HG03520 (cell line): ENCODE data around the gene STIP1.

Experiments used
- ATAC-seq: cut with Tn5 transposase; IDR thresholded peaks from one replicate; pipeline ENCODE4 v1.9.1; 2021; ENCODE audit warnings: mild to moderate bottlenecking, moderate library complexity; ENCODE audit not compliant: unreplicated experiment

STIP1 gene

DNA sequence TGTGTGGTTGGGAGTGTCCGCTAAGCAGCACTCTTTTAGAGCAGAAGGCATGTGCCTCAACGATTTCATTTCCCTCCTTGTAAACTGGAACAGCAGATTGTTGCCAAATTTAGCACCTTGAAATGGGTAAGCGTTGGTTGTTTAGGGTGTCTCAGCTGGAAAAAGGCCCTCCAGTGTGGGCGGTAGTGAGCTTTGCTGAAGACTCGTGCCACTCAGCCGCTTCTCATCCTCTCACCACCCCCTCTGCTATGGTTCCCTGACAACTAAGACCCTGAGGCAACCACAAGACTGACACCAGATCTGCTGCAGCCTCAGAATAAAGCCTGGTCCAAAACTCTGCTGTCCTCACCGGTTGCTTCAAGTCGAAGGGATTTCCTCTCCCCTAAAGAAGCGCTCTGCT lies 10.7 kb downstream of the STIP1 start:
- no peak for ATAC-seq

DNA sequence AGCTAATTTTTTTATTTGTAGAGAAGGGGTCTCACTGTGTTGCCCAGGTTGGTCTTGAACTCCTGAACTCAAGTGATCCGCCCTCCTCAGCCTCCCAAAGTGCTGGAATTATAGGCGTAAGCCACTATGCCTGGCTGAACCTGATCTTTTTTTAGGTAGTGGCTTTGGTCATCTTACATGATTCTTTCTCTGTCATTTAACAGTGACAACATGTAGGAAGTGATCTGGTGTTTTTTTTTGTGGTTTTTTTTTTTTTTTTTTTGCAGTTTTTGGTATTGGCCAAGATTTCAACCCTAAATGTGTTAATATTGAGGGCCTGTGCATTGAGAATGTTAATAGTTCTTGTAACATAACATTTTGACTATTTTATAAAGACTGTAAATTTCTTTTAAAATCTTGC lies 12.5 kb downstream of the STIP1 start:
- ATAC-seq, result no peak

DNA sequence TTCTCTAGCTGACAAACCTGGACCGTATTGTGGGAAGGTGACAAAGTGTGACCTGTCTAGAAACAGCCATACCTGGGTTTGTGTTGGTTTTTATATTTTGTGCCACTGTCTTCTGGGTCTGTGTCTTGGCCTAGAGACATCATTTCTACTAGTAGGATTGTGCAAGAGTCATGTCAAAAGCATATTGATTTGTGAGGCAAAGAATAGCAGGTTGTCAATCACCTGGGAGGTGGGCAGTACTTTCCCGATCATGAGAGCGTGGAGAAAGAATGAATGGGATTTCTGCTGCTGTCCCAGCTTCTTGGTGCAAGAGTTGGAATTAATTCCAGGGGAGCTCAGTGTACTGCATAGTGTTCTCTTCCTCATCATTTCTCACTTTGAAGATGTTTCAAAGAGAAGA lies 15.6 kb downstream of the STIP1 start:
- no peak for ATAC-seq

DNA sequence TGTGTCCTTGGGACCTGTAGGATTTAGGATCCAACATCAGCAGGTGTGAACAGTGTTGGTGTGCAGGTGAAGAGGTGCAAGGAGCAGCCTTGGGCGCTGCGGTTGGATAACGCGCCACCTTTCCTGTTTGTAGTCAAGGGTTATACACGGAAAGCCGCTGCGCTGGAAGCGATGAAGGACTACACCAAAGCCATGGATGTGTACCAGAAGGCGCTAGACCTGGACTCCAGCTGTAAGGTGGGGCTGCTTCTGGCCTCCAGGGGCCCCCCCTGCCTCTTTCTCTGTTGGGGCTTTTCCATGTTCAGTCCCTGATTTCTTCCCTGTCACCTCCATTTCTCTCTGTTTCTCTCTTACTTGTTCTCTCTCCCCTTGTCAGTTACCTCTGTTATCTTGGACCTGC lies 17.0 kb downstream of the STIP1 start:
- no peak for ATAC-seq

DNA sequence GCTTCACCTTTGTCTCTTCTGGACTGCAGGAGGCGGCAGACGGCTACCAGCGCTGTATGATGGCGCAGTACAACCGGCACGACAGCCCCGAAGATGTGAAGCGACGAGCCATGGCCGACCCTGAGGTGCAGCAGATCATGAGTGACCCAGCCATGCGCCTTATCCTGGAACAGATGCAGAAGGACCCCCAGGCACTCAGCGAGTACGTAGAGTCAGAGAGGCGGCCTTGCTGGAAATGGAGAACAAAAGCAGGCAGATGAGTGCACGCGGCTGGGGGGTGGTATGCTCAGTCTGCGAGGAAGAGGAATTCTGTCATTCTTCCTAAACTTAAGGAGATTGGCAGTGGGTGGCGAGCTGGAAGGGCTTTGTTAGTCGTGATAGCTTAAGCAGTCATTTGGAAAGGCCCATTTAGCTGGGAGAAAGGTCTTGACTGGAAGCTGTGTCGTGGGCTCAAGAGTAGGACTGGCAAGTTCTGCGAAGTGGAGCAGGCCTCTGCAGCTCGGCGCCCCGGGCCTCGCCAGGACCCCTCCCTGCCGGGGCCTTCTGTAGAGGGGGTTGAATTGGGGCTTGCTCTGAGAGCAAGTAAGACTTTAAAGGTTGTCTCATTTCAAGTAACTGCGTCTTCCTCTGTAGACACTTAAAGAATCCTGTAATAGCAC lies 17.6 kb downstream of the STIP1 start:
- ATAC-seq, result no peak

DNA sequence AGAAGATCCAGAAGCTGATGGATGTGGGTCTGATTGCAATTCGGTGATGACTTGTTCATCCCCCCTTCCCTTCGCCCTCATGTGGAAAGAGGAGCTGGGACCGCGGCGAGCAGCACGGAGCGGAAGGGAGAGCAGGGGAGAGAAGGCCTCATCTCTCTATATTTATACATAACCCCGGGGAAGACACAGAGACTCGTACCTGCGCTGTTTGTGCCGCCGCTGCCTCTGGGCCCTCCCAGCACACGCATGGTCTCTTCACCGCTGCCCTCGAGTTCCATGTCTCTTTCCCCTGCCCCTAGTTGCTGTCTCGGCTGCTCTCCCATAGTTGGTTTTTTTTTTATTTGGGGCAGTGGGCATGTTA lies 18.1 kb downstream of the STIP1 start:
- ATAC-seq, result no peak

DNA sequence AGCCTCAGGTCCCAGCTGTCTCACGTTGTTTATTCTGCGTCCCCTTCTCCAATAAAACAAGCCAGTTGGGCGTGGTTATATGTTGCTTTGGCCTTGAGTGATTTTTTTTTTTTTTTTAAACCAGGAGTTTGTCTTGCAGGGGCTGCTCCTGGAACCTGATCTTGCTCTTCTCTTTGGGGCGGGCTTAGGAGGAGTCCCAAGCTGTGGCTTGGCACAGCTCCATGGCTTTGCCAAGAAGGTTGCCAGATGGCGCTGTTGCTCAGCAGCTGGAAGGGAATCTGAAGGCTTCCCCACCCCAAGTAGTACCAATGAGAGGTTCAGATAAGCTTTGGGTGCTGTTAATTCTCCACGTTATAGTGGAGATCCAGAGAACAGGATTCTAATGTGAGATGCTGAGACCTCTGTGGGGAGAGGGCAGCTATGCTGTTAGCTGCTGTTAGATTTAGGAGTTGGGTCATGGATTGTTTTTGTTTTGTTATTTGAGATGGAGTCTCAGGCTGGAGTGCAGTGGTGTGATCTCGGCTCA lies 18.6 kb downstream of the STIP1 start:
- ATAC-seq, result no peak

DNA sequence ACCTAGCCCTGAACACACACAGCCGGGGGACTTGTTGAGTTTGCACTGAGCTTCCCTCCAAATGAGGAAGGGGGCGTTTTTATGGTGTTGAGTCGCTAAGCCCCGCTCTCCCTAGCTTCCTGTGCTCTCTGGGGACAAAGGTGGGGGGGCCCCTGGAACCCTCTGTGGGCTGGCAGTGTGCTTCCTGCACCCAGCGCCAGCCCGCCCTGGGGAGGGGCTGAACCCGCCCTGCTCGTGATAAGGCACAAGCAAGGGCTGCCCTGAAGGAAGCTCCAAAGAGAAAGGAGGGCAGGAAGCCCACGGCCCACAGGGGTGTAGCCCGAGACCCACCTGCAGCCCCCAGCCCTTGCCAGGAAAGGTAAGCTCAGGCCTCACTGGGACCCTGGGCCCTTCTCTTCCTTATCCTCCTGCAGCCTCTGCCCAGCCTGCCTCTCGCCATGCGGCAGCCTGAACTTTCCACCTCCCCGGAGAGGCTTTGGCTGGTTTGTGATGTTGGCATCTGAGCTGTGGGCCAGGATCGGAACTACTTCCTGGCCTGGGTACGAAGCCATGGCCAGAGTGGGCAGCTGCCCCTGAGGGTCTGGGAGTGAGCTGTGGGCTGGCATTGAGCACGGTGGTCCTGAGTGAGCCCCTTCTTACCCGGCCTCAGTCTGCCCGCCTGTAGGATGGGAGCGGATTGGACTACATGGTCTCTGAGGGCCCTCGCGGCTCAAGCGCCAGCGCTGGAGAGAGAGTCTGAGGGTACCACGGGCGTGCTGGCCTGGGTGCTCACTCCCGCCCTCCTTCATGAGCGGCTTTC lies 20.7 kb downstream of the STIP1 start, which contains the start of gene FERMT3:
Gene FERMT3 (plus strand): TSS at position 265 of the 799 bp plus-strand sequence. CDS start 644 bp downstream, outside the sequence.
- ATAC-seq, result no peak

DNA sequence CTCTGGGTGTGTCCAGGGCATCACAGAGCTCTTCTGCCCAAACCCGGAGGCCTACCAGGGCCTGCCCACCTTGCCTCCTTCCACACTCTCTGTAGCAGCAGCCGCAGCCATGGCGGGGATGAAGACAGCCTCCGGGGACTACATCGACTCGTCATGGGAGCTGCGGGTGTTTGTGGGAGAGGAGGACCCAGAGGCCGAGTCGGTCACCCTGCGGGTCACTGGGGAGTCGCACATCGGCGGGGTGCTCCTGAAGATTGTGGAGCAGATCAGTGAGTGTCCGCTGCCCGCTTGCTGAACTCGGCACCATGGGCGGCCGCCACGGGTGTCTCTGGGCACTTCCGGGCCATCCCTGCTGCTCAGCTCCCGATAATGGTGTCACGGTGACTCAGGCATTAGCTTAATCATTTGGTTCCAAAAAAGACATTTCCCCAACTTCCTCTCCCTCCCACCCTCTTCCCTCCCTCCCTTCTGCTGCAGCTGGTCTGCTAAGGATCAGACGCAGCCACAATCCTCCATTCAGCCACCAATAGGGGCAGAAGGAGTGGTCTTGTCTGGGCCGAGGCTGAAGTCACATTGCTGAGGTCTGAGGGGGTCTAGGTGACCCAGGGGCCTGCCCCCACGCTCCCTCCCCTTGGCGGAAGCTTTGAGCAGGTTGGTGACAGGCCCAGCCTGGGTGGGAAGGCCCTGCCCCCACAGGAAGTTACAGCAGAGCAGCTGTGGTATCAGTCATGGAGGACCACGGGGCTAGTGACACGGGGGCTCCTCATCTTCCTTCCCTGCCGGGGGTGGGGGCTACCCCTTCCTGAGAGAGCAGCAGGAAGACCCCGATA lies 21.5 kb downstream of the STIP1 start:
- ATAC-seq, result peak; percentile 45

DNA sequence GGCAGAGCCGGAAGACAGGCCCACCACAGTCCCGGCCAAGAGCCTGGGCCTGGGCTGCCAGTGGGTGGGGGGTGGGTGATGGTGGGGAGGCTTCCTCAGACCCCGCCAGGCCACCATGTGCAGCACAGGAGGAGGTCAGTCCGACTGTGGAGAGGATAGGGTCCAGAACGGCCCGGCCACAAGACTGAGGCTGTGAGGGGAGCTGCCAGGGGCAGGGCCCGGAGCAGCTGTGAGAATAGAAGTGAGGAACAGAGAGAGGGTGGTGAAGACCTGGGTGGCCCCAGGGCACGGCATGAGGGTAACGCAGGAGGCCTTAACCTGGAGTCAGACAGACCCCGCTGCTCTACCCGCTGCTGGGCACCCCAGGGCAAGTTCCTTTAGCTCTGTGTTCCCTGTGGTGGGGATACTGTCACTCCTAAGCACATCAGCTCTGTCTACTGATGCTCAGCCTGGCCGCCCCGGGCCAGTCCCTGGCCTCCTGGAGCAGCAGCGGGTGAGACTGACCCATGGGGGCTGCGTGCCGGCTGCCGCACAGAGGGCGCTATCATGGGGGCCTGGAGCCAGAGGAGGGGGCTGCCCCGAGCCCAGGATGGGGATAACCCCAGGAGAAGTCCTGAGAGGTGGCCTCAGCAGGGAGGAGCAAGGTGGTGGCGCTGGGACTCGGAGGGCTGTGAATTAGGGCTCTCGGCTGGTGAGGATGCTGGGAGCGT lies 22.3 kb downstream of the STIP1 start:
- ATAC-seq, result no peak

DNA sequence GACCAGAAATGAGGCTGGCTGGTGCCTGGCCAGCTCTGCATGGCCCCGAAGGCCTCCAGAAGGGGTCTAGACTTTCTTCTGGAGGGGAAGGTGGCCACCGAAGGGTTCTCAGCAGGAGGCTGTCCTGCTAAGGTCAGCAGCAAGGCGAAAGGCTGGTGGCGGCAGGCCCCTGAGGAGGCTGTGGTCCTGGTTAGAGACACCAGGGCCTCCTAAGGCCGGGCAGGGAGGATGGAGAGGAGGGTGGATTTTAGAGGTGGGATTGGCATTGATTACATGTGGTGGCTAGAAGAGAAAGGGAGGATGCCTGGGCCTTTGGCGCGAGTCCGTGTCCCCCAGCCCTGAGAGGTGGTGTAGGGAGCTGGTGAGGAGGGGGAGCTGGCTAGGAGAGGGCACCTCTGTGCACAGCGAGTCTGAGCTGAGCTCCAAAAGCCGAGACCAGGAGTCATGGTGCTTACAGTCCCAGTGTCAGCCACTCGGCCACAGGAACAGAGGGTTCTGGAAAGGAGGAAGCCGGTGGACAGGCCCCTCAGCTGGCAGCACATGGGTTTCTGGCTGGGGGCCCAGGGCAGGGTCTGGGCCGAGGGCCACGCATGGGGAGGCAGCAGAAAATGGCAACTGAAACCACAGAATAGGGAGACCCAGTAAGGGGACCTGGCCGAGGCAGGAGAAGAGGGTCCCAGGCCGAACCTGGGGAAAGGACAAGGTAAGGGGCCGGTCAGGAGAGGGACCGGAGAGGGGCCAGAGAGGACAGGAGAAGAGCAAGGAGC lies 23.0 kb downstream of the STIP1 start:
- no peak for ATAC-seq

DNA sequence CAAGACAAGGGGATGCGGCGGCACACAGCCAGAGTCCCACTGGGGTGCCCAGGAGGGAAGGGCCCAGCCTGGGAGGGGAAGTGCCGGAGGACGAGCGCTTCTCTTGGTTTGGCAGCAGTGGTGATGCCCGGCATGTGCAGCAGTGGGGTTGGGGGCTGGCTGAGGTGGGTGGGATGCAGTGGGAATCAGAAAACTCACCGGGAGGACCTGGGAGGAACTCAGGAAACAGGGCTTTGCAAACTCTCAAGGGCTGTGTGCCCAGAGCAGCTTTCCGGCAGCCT lies 23.5 kb downstream of the STIP1 start:
- ATAC-seq, result no peak

DNA sequence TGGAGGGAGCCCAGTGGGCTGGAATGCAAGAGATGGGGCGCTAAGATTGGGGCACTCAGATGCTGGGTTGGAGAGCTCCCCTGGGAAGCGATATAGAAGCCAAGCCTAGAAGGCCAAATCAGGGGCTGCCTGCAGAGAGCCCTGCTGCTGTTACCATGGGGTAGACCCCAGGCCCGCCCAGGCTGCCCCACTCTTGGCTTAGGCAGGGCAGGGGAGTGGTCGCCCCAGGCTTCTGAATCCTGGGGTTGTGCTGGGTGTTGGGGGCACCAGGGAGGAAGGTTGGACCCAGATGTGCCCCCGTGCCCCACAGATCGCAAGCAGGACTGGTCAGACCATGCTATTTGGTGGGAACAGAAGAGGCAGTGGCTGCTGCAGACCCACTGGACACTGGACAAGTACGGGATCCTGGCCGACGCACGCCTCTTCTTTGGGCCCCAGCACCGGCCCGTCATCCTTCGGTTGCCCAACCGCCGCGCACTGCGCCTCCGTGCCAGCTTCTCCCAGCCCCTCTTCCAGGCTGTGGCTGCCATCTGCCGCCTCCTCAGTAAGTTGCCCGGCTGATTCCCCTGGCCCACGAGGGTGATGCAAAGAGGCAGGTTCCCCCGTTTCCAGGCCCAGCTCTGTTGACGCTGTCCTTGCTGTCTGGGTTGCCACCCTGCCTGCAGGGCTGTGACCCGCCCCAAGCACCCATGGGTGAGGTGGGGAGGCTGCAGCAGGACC lies 24.5 kb downstream of the STIP1 start:
- no peak for ATAC-seq

DNA sequence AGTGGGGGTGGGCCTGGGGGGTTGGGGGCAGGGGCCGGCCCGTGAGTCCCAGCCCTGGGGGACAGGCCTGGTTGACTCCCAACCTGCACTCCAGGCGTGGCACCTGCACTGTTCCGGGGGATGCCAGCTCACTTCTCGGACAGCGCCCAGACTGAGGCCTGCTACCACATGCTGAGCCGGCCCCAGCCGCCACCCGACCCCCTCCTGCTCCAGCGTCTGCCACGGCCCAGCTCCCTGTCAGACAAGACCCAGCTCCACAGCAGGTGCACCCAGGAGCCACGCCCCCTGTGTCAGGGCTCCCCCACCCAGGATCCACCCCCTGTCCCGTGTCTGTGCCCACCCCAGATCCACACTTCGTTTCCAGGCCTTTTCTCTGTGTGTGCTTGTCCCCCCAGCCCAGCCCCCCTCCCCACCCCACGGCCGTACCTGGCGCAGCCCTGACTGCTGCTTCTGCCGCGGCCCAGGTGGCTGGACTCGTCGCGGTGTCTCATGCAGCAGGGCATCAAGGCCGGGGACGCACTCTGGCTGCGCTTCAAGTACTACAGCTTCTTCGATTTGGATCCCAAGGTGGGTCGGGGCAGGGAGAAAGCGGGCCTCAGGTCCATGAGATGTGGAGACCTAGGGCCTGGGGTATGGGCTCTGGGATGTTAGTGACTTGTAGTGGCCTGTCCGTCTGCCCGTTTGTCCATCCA lies 25.4 kb downstream of the STIP1 start:
- ATAC-seq, result no peak

DNA sequence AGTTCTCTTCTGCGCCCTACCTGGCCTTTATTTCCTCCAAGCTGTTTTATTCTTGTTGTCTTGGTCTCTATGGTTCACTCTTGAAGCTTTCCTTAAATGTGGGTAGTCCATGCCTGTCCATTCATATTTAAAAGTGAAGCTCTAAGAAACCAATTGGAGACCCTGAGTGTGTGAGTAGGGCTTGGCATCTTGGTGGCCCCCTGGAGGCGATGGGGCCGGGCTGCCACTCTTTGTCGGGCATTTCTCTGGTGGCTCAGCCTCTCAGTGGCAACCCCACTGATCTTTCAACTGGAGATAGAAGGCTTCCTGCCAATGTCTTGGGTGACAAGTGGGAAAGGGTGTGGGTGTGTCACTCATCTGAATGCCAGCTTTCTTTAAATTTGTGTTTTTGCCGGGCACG lies 30.9 kb downstream of the STIP1 start:
- ATAC-seq, result no peak

DNA sequence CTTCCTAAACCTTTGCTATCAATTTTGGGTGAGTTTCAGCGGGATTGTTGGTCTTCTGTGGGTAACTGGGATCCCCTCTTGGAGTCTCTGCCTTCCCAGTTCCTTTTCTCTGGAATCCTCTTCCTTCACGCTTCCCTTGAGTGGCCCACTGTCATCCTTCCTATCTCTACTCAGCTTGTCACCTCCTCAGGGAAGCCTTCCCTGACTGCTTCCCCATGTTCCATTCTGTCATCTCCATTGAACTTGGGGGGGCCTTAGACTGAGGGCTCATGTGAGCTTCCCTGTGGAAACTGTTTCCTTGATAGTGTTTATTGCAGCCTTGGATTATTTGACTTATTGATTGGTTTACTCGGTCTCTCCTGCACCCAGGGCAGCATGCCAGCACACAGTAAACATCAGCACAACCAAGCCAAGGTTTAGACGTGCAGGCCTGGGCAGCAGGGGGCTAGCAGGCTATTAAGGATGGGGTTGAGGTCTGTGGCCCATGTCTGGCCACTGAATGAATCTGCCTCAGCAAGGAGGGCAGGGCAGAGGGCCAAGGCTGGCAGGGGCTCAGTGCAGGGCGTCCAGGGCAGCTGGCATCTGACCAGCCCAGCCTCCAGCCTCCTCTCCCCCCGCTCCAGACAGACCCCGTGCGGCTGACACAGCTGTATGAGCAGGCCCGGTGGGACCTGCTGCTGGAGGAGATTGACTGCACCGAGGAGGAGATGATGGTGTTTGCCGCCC lies 32.8 kb downstream of the STIP1 start:
- no peak for ATAC-seq

DNA sequence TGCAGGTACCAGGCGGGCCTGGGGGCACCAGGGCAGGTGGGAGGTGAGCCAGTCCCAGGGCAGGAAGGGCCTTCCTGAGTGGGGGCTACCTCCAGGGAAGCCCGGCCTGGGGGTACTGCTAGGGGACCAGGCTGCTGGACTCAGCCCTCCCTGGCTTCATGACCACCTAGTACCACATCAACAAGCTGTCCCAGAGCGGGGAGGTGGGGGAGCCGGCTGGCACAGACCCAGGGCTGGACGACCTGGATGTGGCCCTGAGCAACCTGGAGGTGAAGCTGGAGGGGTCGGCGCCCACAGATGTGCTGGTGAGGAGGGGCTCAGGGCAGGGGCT lies 33.3 kb downstream of the STIP1 start:
- ATAC-seq, result no peak

DNA sequence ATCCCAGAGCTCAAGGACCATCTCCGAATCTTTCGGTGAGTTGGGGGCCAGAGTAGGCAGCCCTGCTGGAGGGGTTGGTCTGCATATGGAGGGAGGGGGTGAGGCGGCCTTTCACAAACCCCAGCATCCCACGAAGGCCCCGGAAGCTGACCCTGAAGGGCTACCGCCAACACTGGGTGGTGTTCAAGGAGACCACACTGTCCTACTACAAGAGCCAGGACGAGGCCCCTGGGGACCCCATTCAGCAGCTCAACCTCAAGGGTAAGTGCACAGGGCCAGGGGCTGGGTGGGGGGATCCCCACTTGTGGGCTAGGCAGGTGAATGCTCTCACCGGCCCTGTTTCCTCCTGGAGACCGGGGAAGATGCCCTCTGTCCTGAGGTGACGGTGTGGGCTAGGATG lies 33.8 kb downstream of the STIP1 start:
- no peak for ATAC-seq

DNA sequence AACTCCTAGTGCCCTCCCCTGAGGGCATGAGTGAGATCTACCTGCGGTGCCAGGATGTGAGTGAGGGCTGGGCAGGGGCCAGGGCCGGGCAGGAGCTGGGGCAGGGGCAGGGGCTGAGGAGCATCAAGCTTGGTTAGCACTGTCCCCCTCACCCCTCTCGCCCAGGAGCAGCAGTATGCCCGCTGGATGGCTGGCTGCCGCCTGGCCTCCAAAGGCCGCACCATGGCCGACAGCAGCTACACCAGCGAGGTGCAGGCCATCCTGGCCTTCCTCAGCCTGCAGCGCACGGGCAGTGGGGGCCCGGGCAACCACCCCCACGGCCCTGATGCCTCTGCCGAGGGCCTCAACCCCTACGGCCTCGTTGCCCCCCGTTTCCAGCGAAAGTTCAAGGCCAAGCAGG lies 34.3 kb downstream of the STIP1 start:
- no peak for ATAC-seq
